Natural killer cell treated with Interleukin-12 subunit alpha and Interleukin-12 subunit beta and Interleukin-15 and Interleukin-18, amount 100 ng/mL, for 72 hours (primary cell): Measurements from ENCODE around the gene RNF222. TPM values are rescaled to one million over a fixed set of nuclear protein-coding genes. Genes with fewer than 3 reads are reported as not detected.

Experiments
- ATAC-seq, 2 donors: fragments of 150-1000 bp; cut with Tn5 transposase in 1 of 2; sonication (Bioruptor Pico), chemical (Tn5 transposase) in 1 of 2; 2 replicates each; pipeline ENCODE4 v1.10.0; 2021
- DNase-seq: peaks from one replicate; pipeline ENCODE4 v3.0.0; 2022; ENCODE audit warnings: low spot score
- H3K27ac Mint-ChIP-seq, 2 donors: 1 replicate in 1 of 2; 2 replicates in 1 of 2; pipeline ENCODE4 v1.8.0; 2022; ENCODE audit warnings: mixed read lengths in 2 of 2, mild to moderate bottlenecking in 1 of 2, moderate library complexity in 1 of 2
- H3K27me3 Mint-ChIP-seq, 2 donors: 1 replicate in 1 of 2; 2 replicates in 1 of 2; pipeline ENCODE4 v1.8.0; 2022; ENCODE audit warnings: mixed read lengths in 2 of 2
- H3K36me3 Mint-ChIP-seq: one replicate; pipeline ENCODE4 v1.8.0; 2022; ENCODE audit warnings: mixed read lengths
- H3K4me1 Mint-ChIP-seq, 2 donors: 1 replicate in 1 of 2; 2 replicates in 1 of 2; pipeline ENCODE4 v1.8.0; 2022; ENCODE audit warnings: low read depth in 2 of 2, mixed read lengths in 2 of 2, mild to moderate bottlenecking in 1 of 2
- H3K4me3 Mint-ChIP-seq: one replicate; pipeline ENCODE4 v1.8.0; 2022; ENCODE audit warnings: mixed read lengths
- H3K9me3 Mint-ChIP-seq: 2 replicates; pipeline ENCODE4 v1.8.0; 2022; ENCODE audit warnings: mixed read lengths
- total RNA-seq, 2 donors: library from RNA; stranded (reverse); gene quantifications; one replicate each; pipeline ENCODE4 v1.2.3, GENCODE V29; 2022

The RNF222 gene
- total RNA-seq, 2 donors from 2014 or later = not detected

- Mint-ChIP-seq H3K27ac (peak overlapping the region in 1 of 2 donors; percentile 20), H3K36me3 (no peaks in the 10 kb centered on the region), H3K4me3 (no peak overlapping the region), H3K4me1 (no peaks in the 10 kb centered on the region), H3K9me3 (no peaks in the 10 kb centered on the region), H3K27me3 (peaks cover 15 to 27% of the 10 kb centered on the region in 2 donors)
- ATAC-seq = no peak
- DNase-seq = no peak
Measured at GRCh38 chr17:8426094-8426720, 28.6 kb upstream of the RNF222 start.

DNA sequence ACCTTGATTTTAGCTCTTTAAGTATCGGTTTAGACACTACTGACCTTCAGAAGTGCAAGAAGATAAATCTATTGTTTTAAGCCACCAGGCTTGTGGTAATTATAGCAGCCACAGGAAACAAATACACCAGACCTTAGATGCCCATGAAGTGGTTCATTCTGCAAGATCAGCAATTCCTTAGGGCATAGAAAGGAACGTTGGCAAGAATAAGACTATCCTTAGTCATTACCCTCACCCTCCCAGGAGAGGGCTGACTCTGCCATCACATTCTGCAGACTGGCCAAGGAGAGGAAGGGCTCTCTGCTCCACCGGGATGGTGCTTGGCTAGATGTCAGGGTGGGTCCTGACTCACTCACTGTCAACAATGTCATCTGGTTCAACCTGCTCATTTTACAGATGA, 23.9 kb upstream of the RNF222 start:
- peaks cover 29 to 47% of the 10 kb centered on the region in 2 donors for H3K27me3 Mint-ChIP-seq
- H3K4me3 Mint-ChIP-seq = no peak overlapping the region
- no peaks in the 10 kb centered on the region for H3K4me1 Mint-ChIP-seq
- no peaks in the 10 kb centered on the region for H3K36me3 Mint-ChIP-seq
- H3K9me3 Mint-ChIP-seq = no peaks in the 10 kb centered on the region
- no peak for DNase-seq
- ATAC-seq = no peak
- H3K27ac Mint-ChIP-seq = no peak overlapping the region

DNA sequence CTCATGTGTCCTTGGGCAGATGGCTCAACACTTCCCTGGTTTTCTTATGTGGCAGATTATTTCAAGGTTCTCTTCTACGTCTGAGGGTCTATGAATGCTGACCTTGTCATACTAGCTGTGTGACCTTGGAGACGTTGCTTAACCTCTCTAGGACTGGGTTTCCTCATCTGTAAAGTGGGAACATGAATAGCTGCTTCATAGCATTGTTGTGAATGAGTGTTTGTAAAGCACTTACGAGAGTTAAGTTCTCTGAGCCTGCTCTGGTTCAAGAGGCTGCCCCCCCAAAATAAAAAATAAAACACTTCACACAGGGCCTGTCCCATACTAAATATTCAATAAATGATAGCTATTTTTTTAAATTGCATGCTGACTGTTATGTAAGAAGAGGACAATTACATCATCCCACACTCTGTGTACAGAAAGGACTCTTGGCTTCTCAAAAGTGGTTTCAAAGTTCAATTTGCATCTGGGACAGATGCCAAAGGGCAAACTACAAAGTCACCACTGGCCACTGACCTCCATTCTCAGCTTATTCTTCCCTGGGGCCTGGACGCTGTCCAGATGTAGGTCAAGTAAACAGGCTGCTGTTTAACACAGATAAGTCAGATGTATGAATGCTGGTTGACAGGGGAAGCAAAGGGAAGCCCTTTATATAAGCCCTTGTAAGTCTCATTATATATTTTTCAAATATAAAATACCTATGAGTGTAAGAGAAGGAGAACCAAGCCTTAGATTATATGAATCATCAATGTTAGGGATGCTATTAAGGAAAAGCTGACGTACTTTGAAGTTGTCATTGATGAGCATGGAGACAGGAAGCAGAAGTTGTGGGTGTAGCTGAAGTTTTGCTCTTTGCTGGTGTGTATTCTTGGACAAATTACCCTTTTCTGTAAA, 22.7 kb upstream of the RNF222 start:
- DNase-seq = no peak
- H3K27ac Mint-ChIP-seq = no peak overlapping the region
- H3K36me3 Mint-ChIP-seq = no peaks in the 10 kb centered on the region
- H3K9me3 Mint-ChIP-seq = no peaks in the 10 kb centered on the region
- no peak for ATAC-seq
- no peak overlapping the region for H3K4me3 Mint-ChIP-seq
- H3K4me1 Mint-ChIP-seq = no peaks in the 10 kb centered on the region
- H3K27me3 Mint-ChIP-seq = peaks cover 34 to 56% of the 10 kb centered on the region in 2 donors

DNA sequence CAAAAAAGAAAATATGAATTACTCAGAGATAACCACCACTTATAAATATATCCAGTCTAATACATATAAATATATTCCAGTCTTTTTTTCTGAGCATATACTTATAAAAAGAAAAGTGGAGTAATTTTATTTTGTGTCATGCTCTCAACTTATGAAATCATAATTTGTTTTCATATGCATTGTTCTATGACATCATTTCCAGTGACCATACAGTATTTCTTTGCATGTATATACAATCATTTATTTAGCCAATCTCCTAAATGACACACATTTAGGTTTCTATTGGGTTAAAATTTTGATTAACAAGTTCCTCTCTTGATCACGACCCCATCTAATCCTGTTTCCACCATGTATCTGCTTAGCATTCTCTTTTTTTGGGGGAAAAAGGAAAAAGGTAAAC, 21.7 kb upstream of the RNF222 start:
- H3K4me3 Mint-ChIP-seq = no peak overlapping the region

DNA sequence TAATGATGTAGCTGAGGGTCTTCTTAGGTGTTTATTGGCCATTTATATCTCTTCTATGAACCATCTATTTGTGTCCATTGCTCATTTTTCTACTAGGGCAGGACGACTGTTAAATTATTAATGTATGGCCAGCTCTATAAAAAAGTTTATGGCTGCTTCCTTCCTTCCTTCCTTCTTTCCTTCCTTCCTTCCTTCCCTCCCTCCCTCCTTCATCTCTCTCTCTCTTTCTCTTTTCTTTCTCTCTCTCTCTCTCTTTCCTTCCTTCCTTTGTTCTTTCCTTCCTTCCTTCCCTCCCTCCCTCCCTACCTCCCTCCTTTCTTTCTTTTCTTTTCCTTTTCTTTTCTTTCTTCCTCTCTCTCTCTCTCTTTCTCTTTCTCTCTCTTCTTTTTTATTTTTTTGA, 20.8 kb upstream of the RNF222 start:
- Mint-ChIP-seq H3K27ac (no peak overlapping the region), H3K4me1 (no peaks in the 10 kb centered on the region), H3K27me3 (peaks cover 30 to 56% of the 10 kb centered on the region in 2 donors), H3K9me3 (no peaks in the 10 kb centered on the region), H3K36me3 (no peaks in the 10 kb centered on the region), H3K4me3 (no peak overlapping the region)
- ATAC-seq = no peak
- DNase-seq = no peak

More for the DNA sequence above, 21.7 kb upstream of the RNF222 start:
- Mint-ChIP-seq H3K4me1 (no peaks in the 10 kb centered on the region), H3K9me3 (no peaks in the 10 kb centered on the region), H3K36me3 (no peaks in the 10 kb centered on the region), H3K27me3 (peaks cover 30 to 62% of the 10 kb centered on the region in 2 donors), H3K27ac (no peak overlapping the region)
- no peak for ATAC-seq
- no peak for DNase-seq

DNA sequence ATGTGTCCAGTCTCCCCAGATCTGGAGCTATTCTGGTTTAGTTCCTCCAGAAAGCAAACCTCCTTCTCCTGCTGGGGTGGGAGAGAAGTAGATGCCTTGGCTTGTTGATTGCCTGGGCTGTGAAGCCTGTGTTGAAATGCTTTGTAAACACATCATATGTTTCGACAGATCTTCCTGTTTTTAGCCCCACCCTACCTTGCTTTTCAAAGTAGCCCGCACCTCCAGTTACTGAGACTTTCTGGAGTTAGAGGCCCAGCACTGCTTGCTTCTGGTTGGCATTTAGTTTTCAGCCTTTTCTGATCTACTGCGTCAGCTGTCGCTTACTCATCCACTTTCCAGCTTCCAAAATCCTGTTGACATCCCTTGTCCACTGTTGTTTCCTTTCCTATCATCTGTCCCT, 20.2 kb upstream of the RNF222 start:
- Mint-ChIP-seq H3K27me3 (peaks cover 35 to 49% of the 10 kb centered on the region in 2 donors), H3K36me3 (no peaks in the 10 kb centered on the region), H3K9me3 (no peaks in the 10 kb centered on the region), H3K4me3 (no peak overlapping the region), H3K27ac (no peak overlapping the region), H3K4me1 (no peaks in the 10 kb centered on the region)
- ATAC-seq (no peak), DNase-seq (no peak)

DNA sequence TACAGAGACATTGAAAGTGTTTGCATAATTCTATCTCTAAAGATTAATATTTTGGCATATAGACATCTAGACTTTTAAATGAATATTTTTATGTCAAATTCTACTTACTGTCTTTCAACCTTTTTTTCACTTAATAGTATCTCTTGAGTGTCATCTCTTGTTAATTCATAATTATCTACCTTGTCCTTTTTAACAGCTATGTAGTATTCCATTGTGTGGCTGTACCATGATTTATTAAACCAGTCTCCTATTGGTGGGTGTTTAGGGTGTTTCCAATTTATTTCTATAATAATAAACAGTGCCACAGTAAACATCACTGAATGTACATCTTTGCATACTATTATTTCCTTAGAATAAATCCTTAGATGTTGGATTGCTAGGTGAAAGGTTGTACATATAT, 16.3 kb upstream of the RNF222 start:
- peaks cover 36 to 38% of the 10 kb centered on the region in 2 donors for H3K27me3 Mint-ChIP-seq
- no peak overlapping the region for H3K27ac Mint-ChIP-seq
- no peak overlapping the region for H3K4me3 Mint-ChIP-seq
- H3K9me3 Mint-ChIP-seq = no peaks in the 10 kb centered on the region
- no peaks in the 10 kb centered on the region for H3K36me3 Mint-ChIP-seq
- DNase-seq (no peak), ATAC-seq (no peak)
- peaks cover 0 to 5% of the 10 kb centered on the region in 2 donors for H3K4me1 Mint-ChIP-seq

DNA sequence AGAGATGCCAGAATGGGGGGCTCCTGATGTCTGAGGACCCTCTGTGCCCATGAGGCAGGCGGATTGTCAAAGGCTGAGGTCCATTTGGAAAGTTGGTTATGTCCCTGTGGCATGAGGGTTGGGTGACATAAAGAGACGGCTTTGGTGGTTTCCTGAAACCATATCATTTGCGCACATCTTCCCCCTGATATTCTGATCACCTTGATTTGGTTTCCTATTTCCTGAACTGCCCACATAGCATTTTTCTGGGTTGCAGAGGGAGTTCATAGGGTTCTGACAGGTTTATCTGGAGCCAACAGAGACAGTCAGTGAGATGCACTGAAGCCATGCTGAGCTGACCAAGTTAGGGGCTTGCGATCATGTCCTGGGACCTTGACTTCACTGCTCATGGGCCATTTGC, 15.7 kb upstream of the RNF222 start:
- Mint-ChIP-seq H3K4me3 (no peak overlapping the region), H3K27ac (no peak overlapping the region), H3K9me3 (no peaks in the 10 kb centered on the region), H3K4me1 (peaks cover 0 to 5% of the 10 kb centered on the region in 2 donors), H3K36me3 (no peaks in the 10 kb centered on the region), H3K27me3 (peaks cover 32% of the 10 kb centered on the region in 2 donors)
- DNase-seq (no peak), ATAC-seq (no peak)

GRCh38 chr17:8412089-8412488, 14.5 kb upstream of the RNF222 start:
- Mint-ChIP-seq H3K4me3 (no peak overlapping the region), H3K4me1 (peaks cover 0 to 5% of the 10 kb centered on the region in 2 donors), H3K27me3 (peaks cover 20 to 27% of the 10 kb centered on the region in 2 donors), H3K36me3 (no peaks in the 10 kb centered on the region), H3K9me3 (no peaks in the 10 kb centered on the region), H3K27ac (no peak overlapping the region)
- DNase-seq (no peak), ATAC-seq (peak in 1 of 2 donors; percentile 64)

GRCh38 chr17:8410883-8411238, 13.2 kb upstream of the RNF222 start:
- H3K4me1 Mint-ChIP-seq = peaks cover 0 to 5% of the 10 kb centered on the region in 2 donors
- DNase-seq = no peak
- no peak overlapping the region for H3K4me3 Mint-ChIP-seq
- ATAC-seq = no peak
- H3K36me3 Mint-ChIP-seq = no peaks in the 10 kb centered on the region
- peaks cover 7 to 16% of the 10 kb centered on the region in 2 donors for H3K27me3 Mint-ChIP-seq
- no peak overlapping the region for H3K27ac Mint-ChIP-seq
- no peaks in the 10 kb centered on the region for H3K9me3 Mint-ChIP-seq

DNA sequence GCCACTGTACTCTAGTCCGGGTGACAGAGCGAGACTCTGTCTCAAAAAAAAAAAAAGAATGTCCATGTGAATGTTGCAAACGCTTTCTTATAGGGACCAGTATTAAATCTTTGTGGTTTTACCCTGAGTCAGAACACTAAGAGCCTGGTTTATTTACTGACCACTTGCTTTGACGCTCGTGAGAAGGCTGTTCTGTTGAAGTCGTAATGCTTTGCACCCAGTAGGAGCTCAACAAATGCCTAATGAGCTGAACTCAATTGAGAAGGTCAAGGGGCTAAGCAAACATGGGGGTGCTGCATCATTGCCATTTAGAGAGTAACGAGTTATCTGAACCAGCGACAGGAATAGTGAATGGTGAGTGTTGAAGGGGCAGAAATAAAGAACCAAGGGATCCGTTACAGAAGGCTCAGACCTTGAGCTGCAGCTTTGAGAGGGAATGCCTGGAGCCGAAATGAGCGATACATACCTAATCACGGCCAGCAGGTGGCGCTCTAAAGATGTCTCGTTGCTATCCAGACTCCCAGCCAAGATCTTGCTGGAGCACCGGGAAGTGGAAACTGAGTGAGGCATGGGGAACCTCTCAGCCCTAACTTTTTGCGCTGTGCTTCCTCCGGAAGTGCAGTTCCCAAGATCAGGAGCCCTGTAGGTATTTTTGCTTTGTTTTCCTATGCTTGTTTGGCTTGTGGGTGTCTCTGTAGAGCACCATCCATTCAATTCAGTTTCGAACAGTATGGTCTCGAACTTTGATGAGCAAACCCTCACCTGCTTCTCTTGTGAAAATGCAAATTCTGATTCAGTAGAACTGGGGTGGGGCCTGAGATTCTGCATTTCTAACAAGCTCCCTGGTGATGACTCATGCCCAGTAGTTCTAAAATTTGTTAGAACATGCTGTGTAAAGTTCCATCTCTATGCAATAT, 12.6 kb upstream of the RNF222 start:
- Mint-ChIP-seq H3K4me3 (no peak overlapping the region), H3K27ac (no peak overlapping the region)

DNA sequence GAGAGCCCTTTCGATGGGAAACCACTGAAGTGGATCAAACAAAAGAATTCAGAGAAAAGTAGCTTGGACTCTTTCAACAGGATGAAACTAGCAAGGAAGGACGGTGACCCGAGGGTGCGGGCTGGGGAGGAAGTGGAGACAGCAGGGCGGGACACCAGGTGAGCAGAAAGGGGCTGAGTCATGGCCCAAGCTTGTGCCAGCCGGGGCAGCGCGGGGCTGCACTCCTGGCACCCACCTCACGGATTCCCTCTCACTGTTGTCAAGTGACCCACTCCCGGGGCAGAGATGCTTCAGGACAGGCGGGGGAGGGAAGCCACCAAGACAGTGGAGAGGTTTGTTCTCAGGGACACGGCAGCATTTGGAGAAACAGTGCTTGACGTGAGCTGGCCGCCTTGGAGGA, 10.7 kb upstream of the RNF222 start:
- no peaks in the 10 kb centered on the region for H3K36me3 Mint-ChIP-seq
- no peak overlapping the region for H3K27ac Mint-ChIP-seq
- peaks cover 0 to 16% of the 10 kb centered on the region in 2 donors for H3K27me3 Mint-ChIP-seq
- no peak for ATAC-seq
- H3K4me3 Mint-ChIP-seq = no peak overlapping the region
- H3K9me3 Mint-ChIP-seq = no peaks in the 10 kb centered on the region
- no peak for DNase-seq
- peaks cover 0 to 5% of the 10 kb centered on the region in 2 donors for H3K4me1 Mint-ChIP-seq

More for the DNA sequence above, 12.6 kb upstream of the RNF222 start:
- no peaks in the 10 kb centered on the region for H3K9me3 Mint-ChIP-seq
- H3K27me3 Mint-ChIP-seq = peaks cover 6 to 16% of the 10 kb centered on the region in 2 donors
- peak; percentile 77 for DNase-seq
- peaks cover 0 to 5% of the 10 kb centered on the region in 2 donors for H3K4me1 Mint-ChIP-seq
- no peaks in the 10 kb centered on the region for H3K36me3 Mint-ChIP-seq
- peak; percentile 69 to 79 for ATAC-seq

DNA sequence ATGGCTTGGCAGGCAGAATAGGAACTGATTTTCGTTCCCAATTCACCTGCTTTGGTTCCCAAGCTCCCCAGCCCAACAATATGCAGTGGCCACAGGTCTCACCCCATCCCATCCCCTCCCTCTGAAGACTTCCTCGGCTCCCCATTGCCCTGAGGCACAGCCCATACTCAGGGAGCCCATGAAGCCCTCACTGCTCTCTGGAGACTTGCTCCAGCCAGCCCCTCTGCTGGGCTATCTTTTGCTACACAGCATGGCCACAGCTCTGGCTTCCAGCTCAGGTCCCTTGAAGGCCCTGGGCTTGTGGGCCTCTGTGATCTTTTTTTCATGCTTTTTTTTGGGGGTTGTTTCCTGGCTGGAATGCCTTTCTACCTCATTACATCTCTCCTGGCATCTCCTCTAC, 8.5 kb upstream of the RNF222 start:
- no peak overlapping the region for H3K4me3 Mint-ChIP-seq
- H3K9me3 Mint-ChIP-seq = no peaks in the 10 kb centered on the region
- no peak overlapping the region for H3K27ac Mint-ChIP-seq
- H3K36me3 Mint-ChIP-seq = no peaks in the 10 kb centered on the region
- DNase-seq = no peak
- H3K27me3 Mint-ChIP-seq = peaks cover 8 to 11% of the 10 kb centered on the region in 2 donors
- ATAC-seq = no peak
- peaks cover 0 to 5% of the 10 kb centered on the region in 2 donors for H3K4me1 Mint-ChIP-seq
